NCI-H345 treated with DMSO at 0.1 percent for 48 hours (cell line): ENCODE results near the gene SSBP2.
"Not testable (repeated sequence)": the region's sequence is repeated elsewhere in the genome, so short reads cannot be mapped to it uniquely, and the experiment has no call there.

Source experiments
- DNase-seq: peaks from one replicate; lab custom pipeline; 2025; ENCODE audit not compliant: unreplicated experiment; lab: John Stamatoyannopoulos, UW

SSBP2 gene

DNA sequence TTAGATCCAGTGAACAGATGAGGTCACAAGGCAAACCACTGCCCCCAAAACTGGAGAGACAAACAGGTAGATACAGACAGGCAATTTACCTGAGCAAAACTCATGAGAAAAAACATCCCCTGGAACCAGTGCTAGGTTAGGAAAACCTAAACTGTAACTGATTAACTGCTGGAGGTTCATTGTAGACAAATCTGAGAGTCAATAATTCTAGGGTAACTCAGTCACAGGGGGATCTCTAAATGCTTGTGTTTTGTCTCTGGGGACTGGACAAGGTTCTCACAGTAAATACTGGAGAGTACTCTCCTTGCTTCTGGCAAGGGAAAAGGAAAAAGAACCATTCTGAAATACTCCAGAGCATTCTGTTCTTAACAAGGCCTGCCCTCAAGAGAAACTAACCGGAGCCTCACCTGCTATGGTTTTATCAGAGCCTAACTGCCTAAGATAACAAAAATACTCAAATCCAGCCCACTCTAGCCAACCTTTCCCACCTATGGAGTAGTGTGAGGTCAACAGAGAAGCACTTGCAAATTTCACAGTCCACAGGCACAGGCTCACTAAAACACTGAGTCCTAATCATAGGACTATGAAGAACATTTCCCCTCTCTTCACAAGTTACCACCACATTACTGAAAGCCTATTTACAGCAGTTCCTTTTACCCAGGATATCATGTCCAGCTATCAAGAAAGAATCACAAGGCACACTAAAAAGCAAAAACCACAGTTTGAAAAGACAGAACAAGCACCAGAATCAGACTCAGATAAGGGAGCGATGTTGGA, 217.1 kb downstream of the SSBP2 start:
- no peak for DNase-seq

DNA sequence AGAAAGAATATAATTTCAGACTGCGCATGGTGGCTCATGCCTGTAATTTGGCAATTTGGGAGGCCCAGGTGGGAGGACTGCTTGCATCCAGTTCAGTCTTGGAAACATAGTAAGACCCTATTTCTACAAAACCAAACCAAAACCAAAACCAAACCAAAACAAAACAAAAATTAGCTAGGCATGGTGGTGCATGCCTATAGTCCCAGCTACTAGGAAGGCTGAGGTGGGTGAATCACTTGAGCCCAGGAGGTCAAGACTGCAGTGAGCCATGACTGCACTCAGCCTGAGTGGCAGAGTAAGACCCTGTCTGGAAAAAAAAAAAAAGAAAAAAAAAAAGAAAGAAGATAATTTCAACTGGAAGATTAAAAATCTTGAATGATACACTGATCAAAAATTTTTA, 220.0 kb downstream of the SSBP2 start:
- no peak for DNase-seq

DNA sequence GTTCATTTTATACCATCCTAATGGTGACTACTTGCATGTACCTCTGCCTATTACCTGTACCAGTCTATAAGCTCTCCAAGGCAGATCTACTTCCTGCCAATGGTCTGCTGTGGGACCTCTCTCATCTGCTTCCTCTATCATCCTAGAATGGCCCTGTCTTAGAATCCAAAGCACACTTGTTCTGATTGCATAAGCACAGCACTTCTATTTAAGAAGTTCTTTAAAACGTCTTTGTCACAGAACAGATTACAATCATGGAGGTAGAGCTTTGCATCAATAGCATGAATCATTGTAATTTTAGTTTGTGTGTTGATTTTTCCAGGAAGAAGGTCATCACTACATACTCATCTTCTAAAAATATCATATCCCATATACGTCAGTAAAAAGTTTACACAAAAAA, 225.2 kb downstream of the SSBP2 start:
- no peak for DNase-seq

GRCh38 chr5:81524015-81524414, 226.9 kb downstream of the SSBP2 start:
- no peak for DNase-seq

DNA sequence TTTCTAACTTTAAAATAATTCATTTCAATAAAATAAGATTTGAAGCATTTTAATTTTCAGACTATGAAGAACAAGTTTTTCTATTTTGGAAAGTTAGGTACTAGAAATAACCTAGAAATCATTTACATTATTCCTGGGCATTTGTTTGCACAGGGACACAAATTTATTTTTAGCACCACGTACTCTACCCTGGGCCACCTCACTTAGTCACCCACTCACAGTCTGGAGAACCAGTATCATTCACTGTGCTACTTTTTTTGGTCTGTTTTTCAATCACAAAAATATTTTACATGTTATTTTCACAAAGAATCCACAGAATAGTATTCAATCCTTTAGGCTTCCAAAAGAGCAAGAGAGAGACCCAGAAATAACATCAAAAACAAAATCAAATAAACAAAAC, 228.3 kb downstream of the SSBP2 start:
- DNase-seq, result no peak

- DNase-seq, result no peak
Measured at GRCh38 chr5:81520769-81521168, 230.1 kb downstream of the SSBP2 start.

DNA sequence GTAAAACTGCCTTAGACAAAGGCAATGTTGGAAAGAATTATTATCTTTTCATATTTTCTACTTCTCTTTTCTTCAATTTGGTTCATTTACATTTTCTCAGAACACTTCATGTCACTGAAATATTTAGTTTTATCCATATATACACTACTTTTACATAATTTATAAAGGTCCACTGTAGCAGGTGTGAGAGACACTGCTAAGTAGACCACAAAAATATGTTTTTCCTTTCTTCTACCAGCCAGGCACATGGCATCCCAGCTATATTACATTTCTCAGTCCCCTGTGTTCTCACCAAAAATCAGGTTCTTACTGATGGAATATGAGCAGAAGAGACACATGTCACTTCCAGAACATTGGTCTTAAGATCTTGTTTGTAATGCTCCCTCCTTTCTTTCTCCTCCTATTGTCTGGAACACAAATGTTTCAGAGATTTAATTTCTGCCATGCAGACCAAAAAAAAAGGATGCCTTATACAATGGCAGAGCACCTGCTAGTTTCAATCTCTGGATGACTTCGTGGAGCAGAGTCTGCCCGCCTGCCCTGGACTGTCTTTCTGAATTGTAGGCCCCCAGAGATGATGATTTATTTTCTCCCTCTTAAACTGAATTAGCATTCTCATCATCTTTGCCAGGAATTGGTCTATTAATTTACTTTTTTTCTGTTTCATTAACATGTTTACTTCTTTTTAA, 231.5 kb downstream of the SSBP2 start:
- DNase-seq, result no peak

GRCh38 chr5:81517462-81517861, 233.4 kb downstream of the SSBP2 start:
- DNase-seq, result no peak

DNA sequence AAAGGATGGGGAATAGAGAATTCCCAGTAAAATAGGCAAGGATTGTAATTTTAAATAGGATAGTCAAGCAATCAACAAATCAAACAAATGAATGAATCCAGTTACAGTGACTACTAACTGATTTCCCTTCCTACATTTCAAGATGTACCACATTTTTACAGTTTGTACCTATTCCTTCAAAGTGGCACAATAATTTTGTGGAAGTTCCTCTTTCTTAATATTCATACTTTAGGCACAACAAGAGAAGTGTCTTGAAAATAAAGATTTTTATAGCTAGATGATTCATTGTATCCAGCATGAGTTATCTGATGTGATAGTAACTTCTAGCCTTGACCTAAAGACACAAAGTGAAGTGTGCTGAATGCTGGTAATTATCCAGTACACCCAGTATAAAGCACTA, 234.8 kb downstream of the SSBP2 start:
- no peak for DNase-seq

DNA sequence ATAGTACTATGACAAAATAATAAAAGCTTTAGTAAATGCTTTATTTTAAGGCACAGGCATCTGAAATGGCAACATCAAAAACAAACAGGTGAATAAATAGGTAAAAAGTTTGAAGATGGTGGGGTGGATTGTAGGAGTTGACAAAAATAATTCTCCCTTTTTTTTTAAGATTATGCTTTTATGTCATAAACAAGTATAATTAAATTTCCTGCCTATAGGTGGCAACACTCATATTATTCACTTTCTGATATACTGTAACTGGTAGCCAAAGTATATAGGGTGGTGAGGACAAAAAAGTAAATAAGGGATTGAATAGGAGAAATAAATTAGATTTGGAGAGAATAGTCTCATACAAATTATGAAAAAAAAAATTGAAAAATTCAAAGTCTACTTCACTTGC, 236.9 kb downstream of the SSBP2 start:
- DNase-seq, result no peak

DNA sequence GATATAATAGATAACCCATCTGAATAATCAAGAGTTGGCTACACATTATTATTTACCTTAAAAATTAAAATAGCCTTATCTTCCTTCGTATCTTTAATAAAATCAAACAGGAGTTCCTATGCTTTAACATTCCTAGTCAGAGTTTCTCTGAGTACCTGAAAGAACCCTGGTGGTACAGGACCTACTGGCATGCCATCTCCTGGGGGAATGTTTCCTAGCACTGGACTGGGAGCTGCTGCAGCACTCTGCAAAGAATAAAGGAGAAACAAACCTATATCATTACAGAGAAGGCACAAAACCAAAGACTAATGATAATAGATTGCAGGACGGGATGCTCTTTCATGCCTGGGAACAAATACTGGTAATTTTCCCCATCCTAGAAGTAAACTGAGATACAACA, 237.4 kb downstream of the SSBP2 start:
- DNase-seq, result no peak

DNA sequence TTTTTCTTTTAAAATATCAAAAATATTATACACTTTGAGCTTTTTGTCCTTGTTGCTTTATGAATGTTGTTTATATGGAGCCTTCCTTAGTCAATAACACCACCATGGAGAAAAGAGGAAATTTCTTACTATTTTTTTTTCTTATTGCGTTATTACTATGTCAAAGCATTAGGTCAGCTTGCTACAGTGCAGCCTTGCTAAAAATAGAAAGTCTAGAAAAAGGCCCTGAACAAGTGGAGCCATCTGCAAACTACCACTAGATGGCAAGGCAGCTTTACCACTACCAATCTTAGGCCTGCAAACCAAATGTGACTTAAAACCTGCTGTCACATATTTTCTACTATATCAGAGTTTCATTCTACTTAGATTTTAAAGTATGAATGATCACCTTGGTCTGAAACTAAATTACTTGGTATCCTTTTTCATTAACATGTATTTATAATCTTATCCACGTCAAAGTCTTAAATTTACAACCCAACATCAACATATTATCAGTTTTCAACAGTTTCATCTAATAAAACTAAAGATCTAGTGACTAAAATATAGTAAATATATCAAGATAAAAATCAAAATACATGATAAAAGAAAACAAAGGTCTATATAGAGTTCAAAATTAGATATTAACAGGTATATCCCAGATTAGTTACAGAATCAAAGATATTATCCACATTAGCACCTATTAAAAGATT, 243.9 kb downstream of the SSBP2 start:
- peak; percentile 8 for DNase-seq

- no peak for DNase-seq
Measured at GRCh38 chr5:81506378-81506777, 244.5 kb downstream of the SSBP2 start.

- no peak for DNase-seq
Measured at GRCh38 chr5:81505672-81506071, 245.2 kb downstream of the SSBP2 start.

GRCh38 chr5:81503602-81504001, 247.3 kb downstream of the SSBP2 start:
- DNase-seq, result not testable (repeated sequence)

DNA sequence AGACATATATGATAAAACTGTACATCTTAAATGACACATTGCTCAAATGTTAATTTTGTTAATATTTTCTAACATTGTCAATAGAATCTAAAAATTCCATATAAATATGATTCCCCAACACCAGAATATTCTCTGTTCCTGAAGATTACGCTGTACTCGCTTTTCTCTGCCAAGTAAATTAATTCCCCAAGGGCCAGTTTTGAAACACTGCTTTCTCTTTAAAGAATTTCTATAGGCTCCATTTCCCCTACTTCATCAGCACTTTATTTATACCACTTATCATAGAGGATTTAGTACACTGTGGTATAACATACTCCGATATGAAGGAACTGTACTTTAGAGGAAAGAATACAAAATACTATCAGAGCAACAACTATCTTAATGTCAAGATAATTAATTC, 255.6 kb downstream of the SSBP2 start:
- no peak for DNase-seq

DNA sequence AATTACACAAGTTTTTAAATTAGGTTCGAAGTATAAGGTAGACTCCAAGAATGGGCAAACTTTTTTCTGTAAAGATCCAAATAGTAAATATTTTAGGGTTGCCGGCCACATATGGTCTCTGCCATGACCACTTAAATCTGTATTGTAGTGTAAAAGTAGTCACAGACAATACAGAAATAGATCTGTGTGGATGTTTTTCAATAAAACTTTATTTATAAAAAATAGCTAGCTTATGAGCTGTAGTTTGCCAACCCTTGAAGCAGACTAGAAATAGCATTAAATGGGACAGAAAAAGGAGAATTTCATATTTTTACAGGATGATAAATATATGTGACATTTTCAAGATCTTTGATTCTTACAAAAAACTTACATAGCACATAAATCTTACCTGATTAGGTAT, 262.0 kb downstream of the SSBP2 start:
- DNase-seq, result no peak

- no peak for DNase-seq
Measured at GRCh38 chr5:81486711-81487110, 264.2 kb downstream of the SSBP2 start.

DNA sequence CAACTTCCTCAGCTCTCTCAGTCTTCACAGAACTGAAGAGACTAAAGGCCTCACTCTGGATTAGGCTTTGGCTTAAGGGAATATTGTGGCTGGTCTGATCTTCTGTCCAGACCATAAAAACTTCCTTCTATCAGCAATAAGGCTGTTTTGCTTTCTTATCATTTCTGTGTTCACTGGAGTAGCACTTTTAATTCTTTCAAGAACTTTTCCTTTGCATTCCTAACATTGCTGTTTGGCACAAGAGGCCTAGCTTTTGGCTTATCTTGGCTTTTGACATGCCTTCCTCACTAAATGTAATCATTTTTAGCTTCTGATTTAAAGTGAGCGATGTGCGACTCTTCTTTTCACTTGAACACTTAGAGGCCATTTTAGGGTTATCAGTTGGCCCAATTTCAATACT, 268.3 kb downstream of the SSBP2 start:
- no peak for DNase-seq

DNA sequence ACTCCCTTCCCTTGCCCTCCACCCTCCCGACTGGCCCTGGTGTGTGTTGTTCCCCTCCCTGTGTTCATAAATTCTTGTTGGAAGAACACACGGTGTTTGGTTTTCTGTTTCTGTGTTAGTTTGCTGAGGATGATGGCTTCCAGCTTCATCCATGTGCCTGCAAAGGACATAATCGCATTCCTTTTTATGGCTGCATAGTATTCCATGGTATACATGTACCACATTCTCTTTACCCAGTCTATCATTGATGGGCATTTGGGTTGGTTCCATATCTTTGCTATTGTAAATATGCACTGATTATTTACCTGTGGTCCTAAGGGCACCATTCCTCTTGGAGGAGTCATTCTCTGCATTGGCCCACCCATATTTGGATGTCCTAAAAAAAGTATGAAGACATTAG, 277.5 kb downstream of the SSBP2 start:
- DNase-seq, result not testable (repeated sequence)

DNA sequence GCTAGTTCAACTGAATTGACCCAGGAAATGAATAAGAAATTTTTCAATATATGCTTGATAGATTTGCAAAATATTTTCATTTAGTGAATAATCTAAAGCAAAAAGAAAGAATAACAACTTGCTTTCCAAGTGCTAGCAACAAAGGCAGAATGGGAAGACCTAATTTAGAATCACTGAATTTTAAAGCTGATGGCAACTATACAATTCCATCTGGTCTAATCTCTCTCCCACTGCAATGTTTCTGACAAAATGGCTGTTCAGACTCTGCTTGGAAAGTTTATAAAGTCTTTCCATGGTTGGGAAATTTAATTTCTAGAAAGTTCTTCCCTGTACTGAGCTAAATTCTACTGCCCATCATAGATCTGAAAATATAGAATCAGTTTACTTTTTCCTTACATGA, 281.2 kb downstream of the SSBP2 start:
- DNase-seq, result no peak

- DNase-seq, result no peak
Measured at GRCh38 chr5:81450940-81451339, 300.0 kb downstream of the SSBP2 start.
